HepG2 (cell line): ENCODE results near the gene UBFD1. TPM values are rescaled to one million over a fixed set of nuclear protein-coding genes. Genes with fewer than 3 reads are reported as not detected.

Experiments
- KLF6 ChIP-seq: IDR thresholded peaks from 2 replicates; pipeline ENCODE4 v1.8.0; 2016; ENCODE audit warnings: missing biosample characterization, missing genetic modification reagents
- NCOR1 ChIP-seq: fragments of 200-600 bp; sonication (generic); IDR thresholded peaks from 2 replicates; pipeline ENCODE4 v1.7.0; 2017; ENCODE audit warnings: antibody characterized with exemption, low read length, borderline replicate concordance
- POLR2AphosphoS5 ChIP-seq: IDR thresholded peaks from 2 replicates; pipeline ENCODE4 v1.6.1; 2012; ENCODE audit warnings: low read depth, low read length
- SNRNP70 ChIP-seq: fragments of 200-400 bp; formaldehyde crosslinking; IDR thresholded peaks from 2 replicates; pipeline ENCODE4 v1.6.1; 2017; ENCODE audit warnings: mild to moderate bottlenecking, low read depth, low read length, moderate library complexity
- ZNF207 ChIP-seq: fragments of 450-650 bp; IDR thresholded peaks from 2 replicates; pipeline ENCODE4 v1.6.1; 2016; ENCODE audit warnings: antibody characterized with exemption, borderline replicate concordance
- ZNF563 ChIP-seq: sonication (generic); formaldehyde crosslinking; IDR thresholded peaks from 2 replicates; pipeline ENCODE4 v1.8.0; 2022; ENCODE audit warnings: mild to moderate bottlenecking, moderate library complexity, missing genetic modification reagents
- ZNF75D ChIP-seq: sonication (generic); formaldehyde crosslinking; IDR thresholded peaks from 2 replicates; pipeline ENCODE4 v1.8.1; 2023; ENCODE audit warnings: missing genetic modification reagents, mild to moderate bottlenecking, borderline replicate concordance
- ZNF773 ChIP-seq: sonication (generic); formaldehyde crosslinking; IDR thresholded peaks from 2 replicates; pipeline ENCODE4 v1.4.0; 2020; ENCODE audit warnings: missing genetic modification reagents, borderline replicate concordance
- polyA plus RNA-seq, 8 experiments: library from polyadenylated mRNA; depleted of rRNA in 3 of 8; stranded (reverse) in 7 of 8; unstranded in 1 of 8; fragments of >200 nt; fragmentation: Illumina TruSeq in 4 of 8; extraction: Trizol in 4 of 8; gene quantifications; 2 replicates each; pipeline versions ENCODE4 v1.2.1 to v1.2.3, GENCODE V29; 2011 to 2016; ENCODE audit warnings: low read depth in 4 of 8, missing spikeins in 1 of 8, mixed read lengths in 1 of 8; ENCODE audit not compliant: insufficient read depth in 1 of 8
- total RNA-seq, 5 experiments: library from RNA; depleted of rRNA; stranded (reverse); fragments of >200 nt; fragmentation: Illumina TruSeq; extraction: Trizol; gene quantifications; 2 replicates each; pipeline ENCODE4 v1.2.3, GENCODE V29; 2016; ENCODE audit warnings: low read depth in 1 of 5
- TF ChIP-seq, protein P1 (sequence below): sonication (generic); formaldehyde crosslinking; IDR thresholded peaks from 2 replicates; pipeline ENCODE4 v1.5.1; 2020; ENCODE audit warnings: missing genetic modification reagents, mild to moderate bottlenecking, borderline replicate concordance
- TF ChIP-seq, protein P2 (sequence below): sonication (generic); formaldehyde crosslinking; IDR thresholded peaks from 2 replicates; pipeline ENCODE4 v1.9.0; 2022; ENCODE audit warnings: low read depth, missing genetic modification reagents
- TF ChIP-seq, protein P3 (sequence below): sonication (generic); formaldehyde crosslinking; IDR thresholded peaks from 2 replicates; pipeline ENCODE4 v1.4.0; 2020; ENCODE audit warnings: mild to moderate bottlenecking, missing genetic modification reagents
- TF ChIP-seq, protein P4 (sequence below): sonication (generic); formaldehyde crosslinking; IDR thresholded peaks from 2 replicates; pipeline ENCODE4 v1.4.0; 2020; ENCODE audit warnings: missing genetic modification reagents

UBFD1 gene
- total and polyA plus RNA-seq, 2 of the 13 experiments (the other 11 are each of a cell fraction or from before 2014, with no cell fraction given): 100 to 111 TPM

DNA sequence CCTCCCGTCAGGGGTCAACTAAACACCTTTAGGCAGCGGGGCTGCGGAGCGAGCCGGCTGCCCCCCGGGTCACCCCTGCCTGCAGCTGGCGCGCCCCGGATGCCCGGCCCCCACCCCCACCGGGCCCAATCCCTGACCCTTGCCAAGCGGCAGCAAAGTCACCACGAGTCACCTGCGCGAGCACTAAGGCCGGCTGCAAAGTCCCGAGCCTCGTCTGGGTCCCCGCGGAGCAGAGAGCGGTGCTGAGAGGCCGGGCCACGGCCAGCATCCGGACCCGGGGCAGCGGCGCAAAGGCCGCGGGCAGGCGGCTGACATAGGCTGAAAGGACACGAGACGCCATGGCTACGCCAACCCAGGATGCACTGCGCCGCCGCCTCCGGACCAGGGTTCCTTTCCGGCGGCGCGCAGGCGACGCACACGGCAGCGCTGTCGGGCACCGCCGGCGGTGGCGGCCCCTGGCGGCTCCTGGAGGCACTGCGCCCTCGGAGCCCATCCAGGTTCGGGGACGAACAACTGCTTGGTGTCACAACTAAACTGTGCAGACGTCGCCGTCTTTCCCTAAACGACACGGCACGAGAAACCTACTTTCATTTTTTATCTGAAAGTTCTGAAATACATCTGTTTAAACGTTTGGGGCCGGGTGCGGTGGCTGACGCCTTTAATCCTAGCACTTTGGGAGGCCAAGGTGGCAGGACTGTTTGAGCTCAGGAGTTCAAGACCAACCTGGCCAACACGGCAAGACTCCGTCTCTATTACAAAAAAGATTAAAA, 38.6 kb downstream of the UBFD1 start, which contains the start of gene NDUFAB1 (continued):
- TF ChIP-seq POLR2AphosphoS5 (peak; percentile 94), ZNF563 (peak; percentile 90), KLF6 (CRISPR knock-in tag) (peak; percentile 84), SNRNP70 (no peak), ZNF207 (no peak), NCOR1 (no peak), ZNF773 (CRISPR knock-in tag) (peak; percentile 58; the same call in 1 of the 2 replicates), ZNF75D (CRISPR knock-in tag) (0 out of 2 replicates have a peak, but pooled peaks have one; percentile 82)
- TF ChIP-seq, protein P1, sequence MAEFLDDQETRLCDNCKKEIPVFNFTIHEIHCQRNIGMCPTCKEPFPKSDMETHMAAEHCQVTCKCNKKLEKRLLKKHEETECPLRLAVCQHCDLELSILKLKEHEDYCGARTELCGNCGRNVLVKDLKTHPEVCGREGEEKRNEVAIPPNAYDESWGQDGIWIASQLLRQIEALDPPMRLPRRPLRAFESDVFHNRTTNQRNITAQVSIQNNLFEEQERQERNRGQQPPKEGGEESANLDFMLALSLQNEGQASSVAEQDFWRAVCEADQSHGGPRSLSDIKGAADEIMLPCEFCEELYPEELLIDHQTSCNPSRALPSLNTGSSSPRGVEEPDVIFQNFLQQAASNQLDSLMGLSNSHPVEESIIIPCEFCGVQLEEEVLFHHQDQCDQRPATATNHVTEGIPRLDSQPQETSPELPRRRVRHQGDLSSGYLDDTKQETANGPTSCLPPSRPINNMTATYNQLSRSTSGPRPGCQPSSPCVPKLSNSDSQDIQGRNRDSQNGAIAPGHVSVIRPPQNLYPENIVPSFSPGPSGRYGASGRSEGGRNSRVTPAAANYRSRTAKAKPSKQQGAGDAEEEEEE (CRISPR knock-in tag): no peak
- TF ChIP-seq, protein P2, sequence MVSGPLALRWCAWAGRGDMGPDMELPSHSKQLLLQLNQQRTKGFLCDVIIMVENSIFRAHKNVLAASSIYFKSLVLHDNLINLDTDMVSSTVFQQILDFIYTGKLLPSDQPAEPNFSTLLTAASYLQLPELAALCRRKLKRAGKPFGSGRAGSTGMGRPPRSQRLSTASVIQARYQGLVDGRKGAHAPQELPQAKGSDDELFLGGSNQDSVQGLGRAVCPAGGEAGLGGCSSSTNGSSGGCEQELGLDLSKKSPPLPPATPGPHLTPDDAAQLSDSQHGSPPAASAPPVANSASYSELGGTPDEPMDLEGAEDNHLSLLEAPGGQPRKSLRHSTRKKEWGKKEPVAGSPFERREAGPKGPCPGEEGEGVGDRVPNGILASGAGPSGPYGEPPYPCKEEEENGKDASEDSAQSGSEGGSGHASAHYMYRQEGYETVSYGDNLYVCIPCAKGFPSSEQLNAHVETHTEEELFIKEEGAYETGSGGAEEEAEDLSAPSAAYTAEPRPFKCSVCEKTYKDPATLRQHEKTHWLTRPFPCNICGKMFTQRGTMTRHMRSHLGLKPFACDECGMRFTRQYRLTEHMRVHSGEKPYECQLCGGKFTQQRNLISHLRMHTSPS: peak; percentile 15
- TF ChIP-seq, protein P3, sequence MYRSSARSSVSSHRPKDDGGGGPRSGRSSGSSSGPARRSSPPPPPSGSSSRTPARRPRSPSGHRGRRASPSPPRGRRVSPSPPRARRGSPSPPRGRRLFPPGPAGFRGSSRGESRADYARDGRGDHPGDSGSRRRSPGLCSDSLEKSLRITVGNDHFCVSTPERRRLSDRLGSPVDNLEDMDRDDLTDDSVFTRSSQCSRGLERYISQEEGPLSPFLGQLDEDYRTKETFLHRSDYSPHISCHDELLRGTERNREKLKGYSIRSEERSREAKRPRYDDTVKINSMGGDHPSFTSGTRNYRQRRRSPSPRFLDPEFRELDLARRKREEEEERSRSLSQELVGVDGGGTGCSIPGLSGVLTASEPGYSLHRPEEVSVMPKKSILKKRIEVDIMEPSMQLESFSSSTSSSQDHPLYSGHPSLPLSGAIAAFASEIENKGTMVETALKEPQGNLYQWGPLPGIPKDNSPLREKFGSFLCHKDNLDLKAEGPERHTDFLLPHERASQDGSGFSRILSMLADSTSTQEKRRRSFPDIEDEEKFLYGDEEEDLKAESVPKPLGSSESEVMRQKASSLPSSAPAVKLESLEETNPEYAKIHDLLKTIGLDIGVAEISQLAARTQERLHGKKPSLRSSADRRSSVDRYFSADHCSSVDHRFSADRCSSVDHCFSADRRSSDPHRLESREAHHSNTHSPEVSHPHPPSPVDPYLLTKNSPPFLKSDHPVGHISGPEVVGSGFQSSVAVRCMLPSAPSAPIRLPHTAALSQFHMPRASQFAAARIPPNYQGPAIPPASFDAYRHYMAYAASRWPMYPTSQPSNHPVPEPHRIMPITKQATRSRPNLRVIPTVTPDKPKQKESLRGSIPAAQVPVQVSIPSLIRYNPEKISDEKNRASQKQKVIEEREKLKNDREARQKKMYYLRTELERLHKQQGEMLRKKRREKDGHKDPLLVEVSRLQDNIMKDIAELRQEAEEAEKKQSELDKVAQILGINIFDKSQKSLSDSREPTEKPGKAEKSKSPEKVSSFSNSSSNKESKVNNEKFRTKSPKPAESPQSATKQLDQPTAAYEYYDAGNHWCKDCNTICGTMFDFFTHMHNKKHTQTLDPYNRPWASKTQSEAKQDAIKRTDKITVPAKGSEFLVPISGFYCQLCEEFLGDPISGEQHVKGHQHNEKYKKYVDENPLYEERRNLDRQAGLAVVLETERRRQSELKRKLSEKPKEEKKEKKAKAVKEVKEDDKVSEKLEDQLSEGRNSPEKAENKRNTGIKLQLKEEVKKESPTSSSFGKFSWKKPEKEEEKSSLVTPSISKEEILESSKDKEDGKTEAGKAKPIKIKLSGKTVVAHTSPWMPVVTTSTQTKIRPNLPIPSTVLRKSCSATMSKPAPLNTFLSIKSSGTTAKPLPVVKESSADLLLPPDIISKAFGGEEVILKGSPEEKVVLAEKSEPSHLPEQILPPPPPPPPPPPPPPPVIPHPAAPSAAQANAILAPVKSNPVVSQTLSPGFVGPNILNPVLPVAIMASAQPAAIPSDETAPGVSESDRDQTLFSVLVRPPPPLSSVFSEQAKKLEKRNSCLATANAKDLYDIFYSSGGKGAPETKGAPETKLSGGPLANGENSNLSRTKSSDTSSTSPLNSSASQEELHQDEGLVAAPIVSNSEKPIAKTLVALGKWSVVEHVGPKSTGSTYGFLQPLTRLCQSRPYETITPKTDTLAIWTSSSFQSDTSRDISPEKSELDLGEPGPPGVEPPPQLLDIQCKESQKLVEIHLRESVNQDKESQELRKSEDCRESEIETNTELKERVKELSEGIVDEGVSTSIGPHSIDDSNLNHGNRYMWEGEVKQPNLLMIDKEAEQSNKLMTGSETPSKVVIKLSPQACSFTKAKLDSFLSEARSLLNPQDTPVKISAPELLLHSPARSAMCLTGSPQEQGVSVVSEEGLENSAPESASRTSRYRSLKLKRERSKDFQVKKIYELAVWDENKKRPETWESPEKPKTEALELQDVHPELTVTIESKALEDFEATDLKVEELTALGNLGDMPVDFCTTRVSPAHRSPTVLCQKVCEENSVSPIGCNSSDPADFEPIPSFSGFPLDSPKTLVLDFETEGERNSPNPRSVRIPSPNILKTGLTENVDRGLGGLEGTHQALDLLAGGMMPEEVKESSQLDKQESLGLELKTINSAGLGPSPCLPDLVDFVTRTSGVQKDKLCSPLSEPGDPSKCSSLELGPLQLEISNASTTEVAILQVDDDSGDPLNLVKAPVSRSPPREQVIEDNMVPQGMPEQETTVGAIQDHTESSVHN (CRISPR knock-in tag): peak; percentile 97
- TF ChIP-seq, protein P4, sequence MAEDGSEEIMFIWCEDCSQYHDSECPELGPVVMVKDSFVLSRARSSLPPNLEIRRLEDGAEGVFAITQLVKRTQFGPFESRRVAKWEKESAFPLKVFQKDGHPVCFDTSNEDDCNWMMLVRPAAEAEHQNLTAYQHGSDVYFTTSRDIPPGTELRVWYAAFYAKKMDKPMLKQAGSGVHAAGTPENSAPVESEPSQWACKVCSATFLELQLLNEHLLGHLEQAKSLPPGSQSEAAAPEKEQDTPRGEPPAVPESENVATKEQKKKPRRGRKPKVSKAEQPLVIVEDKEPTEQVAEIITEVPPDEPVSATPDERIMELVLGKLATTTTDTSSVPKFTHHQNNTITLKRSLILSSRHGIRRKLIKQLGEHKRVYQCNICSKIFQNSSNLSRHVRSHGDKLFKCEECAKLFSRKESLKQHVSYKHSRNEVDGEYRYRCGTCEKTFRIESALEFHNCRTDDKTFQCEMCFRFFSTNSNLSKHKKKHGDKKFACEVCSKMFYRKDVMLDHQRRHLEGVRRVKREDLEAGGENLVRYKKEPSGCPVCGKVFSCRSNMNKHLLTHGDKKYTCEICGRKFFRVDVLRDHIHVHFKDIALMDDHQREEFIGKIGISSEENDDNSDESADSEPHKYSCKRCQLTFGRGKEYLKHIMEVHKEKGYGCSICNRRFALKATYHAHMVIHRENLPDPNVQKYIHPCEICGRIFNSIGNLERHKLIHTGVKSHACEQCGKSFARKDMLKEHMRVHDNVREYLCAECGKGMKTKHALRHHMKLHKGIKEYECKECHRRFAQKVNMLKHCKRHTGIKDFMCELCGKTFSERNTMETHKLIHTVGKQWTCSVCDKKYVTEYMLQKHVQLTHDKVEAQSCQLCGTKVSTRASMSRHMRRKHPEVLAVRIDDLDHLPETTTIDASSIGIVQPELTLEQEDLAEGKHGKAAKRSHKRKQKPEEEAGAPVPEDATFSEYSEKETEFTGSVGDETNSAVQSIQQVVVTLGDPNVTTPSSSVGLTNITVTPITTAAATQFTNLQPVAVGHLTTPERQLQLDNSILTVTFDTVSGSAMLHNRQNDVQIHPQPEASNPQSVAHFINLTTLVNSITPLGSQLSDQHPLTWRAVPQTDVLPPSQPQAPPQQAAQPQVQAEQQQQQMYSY (CRISPR knock-in tag): peak; percentile 69; the same call in 1 of the 2 replicates
